ENCODE data around the gene UBXN7. TPM values are rescaled to one million over a fixed set of nuclear protein-coding genes. Genes with fewer than 3 reads are reported as not detected.
"Not testable (repeated sequence)": the region's sequence is repeated elsewhere in the genome, so short reads cannot be mapped to it uniquely, and the experiment has no call there.

UBXN7 gene
- total and polyA plus RNA-seq, 2 of the 13 experiments (the other 11 are each of a cell fraction or from before 2014, with no cell fraction given): 12.5 to 15.9 TPM

GRCh38 chr3:196358540-196358939 is 73.7 kb downstream of the UBXN7 start:
- H3K79me2 ChIP-seq (ENCODE audit: insufficient read depth, low read length); BruUV-seq (replicated peaks); H2AFZ ChIP-seq (ENCODE audit: low read length); ATAC-seq; H3K4me1 ChIP-seq (ENCODE audit: insufficient read depth, low read length); H4K20me1 ChIP-seq (ENCODE audit: insufficient read depth, low read length); intact Hi-C loops (cut with micrococcal nuclease; ENCODE audit: unreplicated experiment); H3K9me3 ChIP-seq (ENCODE audit: low read length); DNase-seq (ENCODE audit: low spot score); FAIRE-seq; in situ Hi-C loops (cut with HindIII; ENCODE audit: extremely low pct_ligation_motif_present, low pct_unique_long_range_greater_than_20kb); H3K27ac ChIP-seq (ENCODE audit: extremely low read length, insufficient read depth, low read length); CTCF ChIA-PET (ENCODE audit: low intra/inter-chr PET ratio, low total read pairs); H3K4me3 ChIP-seq (replicated peaks in 1 of 3; ENCODE audit: insufficient read depth in 1 of 3, low read depth in 2 of 3, low read length in 3 of 3); H3K4me2 ChIP-seq (ENCODE audit: low read depth, low read length); POLR2A ChIA-PET; H3K27me3 ChIP-seq (ENCODE audit: control insufficient read depth in 1 of 2, insufficient read depth in 2 of 2, low read length in 2 of 2); H3K9ac ChIP-seq (ENCODE audit: insufficient read depth, low read depth, low read length): not testable (repeated sequence)
- H3K36me3 ChIP-seq (replicated peaks in 1 of 2; ENCODE audit: control insufficient read depth in 1 of 2, insufficient read depth in 2 of 2, low read length in 2 of 2): peaks cover 23 to 67% of the 10 kb centered on the region in 2 experiments
- 98% methylated on average over 4 of the region's 4 CpGs for WGBS (ENCODE audit: low lambda C conversion rate)

- ChIA-PET POLR2A (no interaction called here), CTCF (ENCODE audit: low intra/inter-chr PET ratio, low total read pairs) (no interaction called here)
- no peak for DNase-seq (ENCODE audit: low spot score)
- H3K27me3 ChIP-seq (ENCODE audit: control insufficient read depth in 1 of 2, insufficient read depth in 2 of 2, low read length in 2 of 2): no peaks in the 10 kb centered on the region; a peak in 1 of 5 replicates
- no peak overlapping the region for H3K4me2 ChIP-seq (ENCODE audit: low read depth, low read length)
- no peaks in the 10 kb centered on the region for H3K4me1 ChIP-seq (ENCODE audit: insufficient read depth, low read length)
- H3K36me3 ChIP-seq (replicated peaks in 1 of 2; ENCODE audit: control insufficient read depth in 1 of 2, insufficient read depth in 2 of 2, low read length in 2 of 2): peaks cover 25 to 67% of the 10 kb centered on the region in 2 experiments
- in situ Hi-C loops (cut with HindIII; ENCODE audit: extremely low pct_ligation_motif_present, low pct_unique_long_range_greater_than_20kb) (no loop called here), intact Hi-C loops (cut with micrococcal nuclease; ENCODE audit: unreplicated experiment) (no loop called here)
- BruUV-seq (replicated peaks): no TSS peak
- no peak overlapping the region for H2AFZ ChIP-seq (ENCODE audit: low read length)
- no peak for ATAC-seq
- no peaks in the 10 kb centered on the region for H3K79me2 ChIP-seq (ENCODE audit: insufficient read depth, low read length)
- no peak overlapping the region for H3K27ac ChIP-seq (ENCODE audit: extremely low read length, insufficient read depth, low read length)
- H3K9me3 ChIP-seq (ENCODE audit: low read length): no peaks in the 10 kb centered on the region
- TF ChIP-seq KDM4B (CRISPR knock-in tag; IDR thresholded peaks at IDR 0.05) (no peak), KLF16 (CRISPR knock-in tag; IDR thresholded peaks at IDR 0.05) (no peak), ARID2 (CRISPR knock-in tag; IDR thresholded peaks at IDR 0.05; ENCODE audit: borderline replicate concordance) (no peak), IRF2 (CRISPR knock-in tag; IDR thresholded peaks at IDR 0.05) (no peak), KLF11 (CRISPR knock-in tag; IDR thresholded peaks at IDR 0.05) (no peak), NONO (IDR thresholded peaks at IDR 0.05) (no peak), NONO (CRISPR knock-in tag; conservative IDR thresholded peaks at IDR 0.05) (no peak), TOPORS (CRISPR knock-in tag; IDR thresholded peaks at IDR 0.05) (no peak), SRF (IDR thresholded peaks at IDR 0.05; ENCODE audit: low read depth, low read length) (no peak), ZNF543 (CRISPR knock-in tag; IDR thresholded peaks at IDR 0.05) (no peak)
- WGBS (ENCODE audit: low lambda C conversion rate): 95% methylated on average over 7 of the region's 7 CpGs
- no peak overlapping the region for H3K4me3 ChIP-seq (replicated peaks in 1 of 3; ENCODE audit: insufficient read depth in 1 of 3, low read depth in 2 of 3, low read length in 3 of 3)
- FAIRE-seq: no peak
- no peak overlapping the region for H3K9ac ChIP-seq (ENCODE audit: insufficient read depth, low read depth, low read length)
- no peaks in the 10 kb centered on the region for H4K20me1 ChIP-seq (ENCODE audit: insufficient read depth, low read length)
Measured at GRCh38 chr3:196357905-196358304, 74.3 kb downstream of the UBXN7 start.
